Endothelial cell of umbilical vein (primary cell): Measurements from ENCODE around the gene ZBTB21. TPM values are rescaled to one million over a fixed set of nuclear protein-coding genes. Genes with fewer than 3 reads are reported as not detected.

ENCODE experiments used
- BruUV-seq: library from RNA; stranded (reverse); fragments of 400-500 nt; replicated peaks from 2 replicates; lab custom pipeline; 2021; lab: Mats Ljungman, UMichigan
- CTCF ChIA-PET: fragments of 300-600, 350-600 bp; sonication (Branson Sonifier 250); formaldehyde crosslinking; loops from one replicate; lab custom pipeline; 2021; ENCODE audit warnings: antibody characterized with exemption, inconsistent platforms; lab: Charles Lee
- POLR2A ChIA-PET: fragments of 300-600, 350-600 bp; sonication (Branson Sonifier 250); formaldehyde crosslinking; loops from one replicate; lab custom pipeline; 2021; ENCODE audit warnings: antibody characterized with exemption, inconsistent platforms; lab: Charles Lee
- DNase-seq: peaks from one replicate; pipeline ENCODE4 v3.0.0-alpha.2; 2011; ENCODE audit warnings: low read depth, low spot score
- FAIRE-seq: peaks from 2 replicates; lab custom pipeline; 2011; peaks lifted over from hg19 to GRCh38; lab: Jason Lieb, UNC
- H2AFZ ChIP-seq: 2 replicates; pipeline ENCODE4 v1.6.0; 2012; ENCODE audit warnings: low read depth, low read length, control low read depth, inconsistent platforms
- H3K27ac ChIP-seq: 2 replicates; pipeline ENCODE4 v1.5.1; 2011; ENCODE audit warnings: low read depth, mild to moderate bottlenecking, control low read depth, low read length, moderate library complexity; ENCODE audit not compliant: insufficient read depth
- H3K27me3 ChIP-seq, 2 experiments: 2 replicates each; pipeline versions ENCODE4 v1.6.0 to v1.6.1; 2011; ENCODE audit warnings: low read length in 2 of 2, mixed read lengths in 1 of 2; ENCODE audit not compliant: control insufficient read depth in 2 of 2, insufficient read depth in 2 of 2
- H3K36me3 ChIP-seq, 2 experiments: 2 replicates in 1 of 2; 3 replicates in 1 of 2; pipeline ENCODE4 v1.5.1; 2011; ENCODE audit warnings: low read length in 2 of 2, mild to moderate bottlenecking in 1 of 2, moderate library complexity in 1 of 2; ENCODE audit not compliant: control insufficient read depth in 2 of 2, insufficient read depth in 2 of 2; ENCODE audit errors: extremely low read depth in 1 of 2
- H3K4me1 ChIP-seq: 3 replicates; pipeline ENCODE4 v1.5.1; 2011; ENCODE audit warnings: mild to moderate bottlenecking, low read length; ENCODE audit not compliant: control insufficient read depth, insufficient read depth; ENCODE audit errors: extremely low read depth
- H3K4me2 ChIP-seq: 2 replicates; pipeline ENCODE4 v1.6.1; 2011; ENCODE audit warnings: low read length, control low read depth, mixed read lengths; ENCODE audit not compliant: insufficient read depth
- H3K4me3 ChIP-seq, 3 experiments: fragments of 200-600 bp in 1 of 3; sonication (generic), shearing (Covaris generic) in 1 of 3; replicated peaks in 1 of 3; 2 replicates each; pipeline ENCODE4 v1.5.1; 2011 to 2016; ENCODE audit warnings: control low read depth in 3 of 3, low read length in 3 of 3, mild to moderate bottlenecking in 2 of 3, inconsistent platforms in 1 of 3, low read depth in 1 of 3, moderate library complexity in 1 of 3; ENCODE audit not compliant: insufficient read depth in 1 of 3
- H3K79me2 ChIP-seq: 2 replicates; pipeline ENCODE4 v1.6.0; 2012; ENCODE audit warnings: low read length, inconsistent platforms; ENCODE audit not compliant: control insufficient read depth, insufficient read depth
- H3K9ac ChIP-seq: replicated peaks from 2 replicates; pipeline ENCODE3; 2011; ENCODE audit warnings: low read length, control low read depth; ENCODE audit not compliant: insufficient read depth; ENCODE audit errors: extremely low read depth
- H3K9me1 ChIP-seq: replicated peaks from 3 replicates; pipeline ENCODE4 v1.6.0; 2011; ENCODE audit warnings: mild to moderate bottlenecking, low read length; ENCODE audit not compliant: control insufficient read depth, insufficient read depth; ENCODE audit errors: extremely low read depth
- H3K9me3 ChIP-seq: replicated peaks from 2 replicates; pipeline ENCODE4 v1.5.1; 2012; ENCODE audit warnings: low read length, inconsistent platforms; ENCODE audit not compliant: control insufficient read depth, insufficient read depth
- H4K20me1 ChIP-seq: replicated peaks from 2 replicates; pipeline ENCODE3; 2011; ENCODE audit warnings: mild to moderate bottlenecking, low read length; ENCODE audit not compliant: control insufficient read depth, insufficient read depth; ENCODE audit errors: extremely low read depth
- CTCF ChIP-seq, 2 donors: IDR thresholded peaks; 1 replicate in 1 of 2; 2 replicates in 1 of 2; pipeline ENCODE4 v1.5.1; 2011; ENCODE audit warnings: low read length in 2 of 2, mild to moderate bottlenecking in 2 of 2, moderate library complexity in 2 of 2, control low read depth in 1 of 2, inconsistent platforms in 1 of 2, low read depth in 1 of 2; ENCODE audit not compliant: insufficient read depth in 1 of 2; ENCODE audit errors: extremely low read depth in 1 of 2
- EZH2 ChIP-seq: IDR thresholded peaks from 2 replicates; pipeline ENCODE4 v1.6.1; 2012; ENCODE audit warnings: borderline replicate concordance, low read depth, mild to moderate bottlenecking, moderate library complexity, low read length, inconsistent platforms; ENCODE audit not compliant: severe bottlenecking
- FOS ChIP-seq: IDR thresholded peaks from 2 replicates; pipeline ENCODE4 v1.6.1; 2011; ENCODE audit warnings: mild to moderate bottlenecking, low read length, moderate library complexity, borderline replicate concordance; ENCODE audit not compliant: insufficient read depth
- GATA2 ChIP-seq: IDR thresholded peaks from 2 replicates; pipeline ENCODE4 v1.7.0; 2011; ENCODE audit warnings: low read depth, mild to moderate bottlenecking, moderate library complexity, mixed read lengths, low read length; ENCODE audit not compliant: insufficient read length, insufficient read depth
- JUN ChIP-seq: IDR thresholded peaks from 2 replicates; pipeline ENCODE4 v1.6.1; 2011; ENCODE audit warnings: borderline replicate concordance, low read depth; ENCODE audit not compliant: insufficient read length, insufficient read depth
- MYC ChIP-seq: IDR thresholded peaks from one replicate; pipeline ENCODE4 v1.6.1; 2011; ENCODE audit warnings: mild to moderate bottlenecking, low read depth, low read length
- POLR2A ChIP-seq: IDR thresholded peaks from 2 replicates; pipeline ENCODE4 v1.6.1; 2012; ENCODE audit warnings: low read depth, mild to moderate bottlenecking, control low read depth, low read length
- POLR2AphosphoS5 ChIP-seq: IDR thresholded peaks from 2 replicates; pipeline ENCODE4 v1.6.1; 2012; ENCODE audit warnings: low read depth, mild to moderate bottlenecking, control low read depth, low read length, moderate library complexity; ENCODE audit not compliant: insufficient read depth
- dilution Hi-C: fragments of 300-500 bp; cut with MboI; formaldehyde crosslinking; loops from one replicate; pipeline ENCODE4 v1.15.0; 2019; ENCODE audit warnings: low sequenced_read_pairs; ENCODE audit not compliant: extremely low pct_ligation_motif_present
- intact Hi-C: fragments of 100-400 bp; cut with micrococcal nuclease; formaldehyde crosslinking; loops from one replicate; pipeline ENCODE4 v1.10.0; 2022
- polyA plus RNA-seq, 4 experiments: library from polyadenylated mRNA; depleted of rRNA in 3 of 4; stranded (reverse) in 3 of 4; unstranded in 1 of 4; fragments of >200 nt; gene quantifications; 2 replicates each; pipeline versions ENCODE4 v1.2.1 to v1.2.3, GENCODE V29; 2011 to 2012; ENCODE audit warnings: missing spikeins in 1 of 4
- total RNA-seq: library from RNA; stranded (reverse); gene quantifications from 2 replicates; pipeline ENCODE4 v1.2.3, GENCODE V29; 2021
- TF ChIP-seq, protein P1 (sequence below): IDR thresholded peaks from 2 replicates; pipeline ENCODE4 v1.6.1; 2011; ENCODE audit not compliant: insufficient read depth, insufficient read length

The ZBTB21 gene
- total and polyA plus RNA-seq, 2 donors (not counting 3 experiments of a cell fraction or from before 2014, with no cell fraction given), result 2.8 to 12.4 TPM

DNA sequence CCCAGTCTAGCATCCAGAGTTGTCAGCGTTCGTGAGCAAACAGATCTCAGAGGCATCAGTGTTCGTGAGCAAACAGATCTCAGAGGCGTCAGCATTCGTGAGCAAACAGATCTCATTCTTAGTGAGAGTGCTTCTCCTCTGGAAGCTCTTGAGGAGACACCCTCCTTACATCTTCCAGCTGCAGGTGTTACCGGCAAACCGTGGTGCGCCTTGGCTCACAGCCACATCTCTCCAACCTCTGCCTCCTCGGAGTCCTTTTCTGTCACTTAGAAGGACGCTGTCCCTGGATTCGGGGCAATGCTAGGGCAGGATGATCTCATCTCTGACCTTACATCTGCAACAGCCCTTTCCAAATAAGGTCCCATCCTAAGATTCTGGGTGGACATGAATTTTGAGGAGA lies 46.3 kb upstream of the ZBTB21 start:
- Histone ChIP-seq H2AFZ (no peak overlapping the region), H3K27me3 (no peaks in the 10 kb centered on the region), H3K4me1 (peaks cover 29% of the 10 kb centered on the region), H3K36me3 (no peaks in the 10 kb centered on the region), H4K20me1 (no peaks in the 10 kb centered on the region), H3K4me2 (peak overlapping the region; percentile 54), H3K79me2 (no peaks in the 10 kb centered on the region), H3K4me3 (no peak overlapping the region), H3K9me3 (no peaks in the 10 kb centered on the region), H3K9me1 (no peaks in the 10 kb centered on the region), H3K9ac (peak overlapping the region; percentile 22), H3K27ac (peak overlapping the region; percentile 46)
- DNase-seq, result no peak
- intact Hi-C loops (loop anchor here (2.0 to 5.0 kb wide), 3 partner anchors 39 to 98 kb away; no protein-coding TSS in a partner anchor), dilution Hi-C loops (no loop called here)
- ChIA-PET POLR2A (no interaction called here), CTCF (no interaction called here)
- no TSS peak for BruUV-seq
- FAIRE-seq, result peak; percentile 57
- TF ChIP-seq CTCF (IDR thresholded peaks at IDR 0.05; ENCODE audit: extremely low read depth in 1 of 2, insufficient read depth in 1 of 2, low read depth in 1 of 2, low read length in 2 of 2) (no peak), GATA2 (no peak), MYC (no peak), POLR2A (no peak), EZH2 (no peak), JUN (no peak), POLR2AphosphoS5 (no peak), FOS (no peak)
- TF ChIP-seq, protein P1, sequence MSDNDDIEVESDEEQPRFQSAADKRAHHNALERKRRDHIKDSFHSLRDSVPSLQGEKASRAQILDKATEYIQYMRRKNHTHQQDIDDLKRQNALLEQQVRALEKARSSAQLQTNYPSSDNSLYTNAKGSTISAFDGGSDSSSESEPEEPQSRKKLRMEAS, result no peak
